ENCODE data around the gene ZBTB46.

- TF ChIP-seq CTCF (IDR thresholded peaks at IDR 0.05) (no peak), ZFX (IDR thresholded peaks at IDR 0.05; ENCODE audit: borderline replicate concordance) (no peak)
Measured at GRCh38 chr20:63822276-63822696, 8.8 kb downstream of the ZBTB46 start.

Data from 22Rv1 (cell line).